Stimulated activated CD8-positive, alpha-beta memory T cell treated with anti-CD3 and anti-CD28 coated beads, Interleukin-7, amount 100 ng/mL, for 48 hours (primary cell): Measurements from ENCODE around the gene ZSWIM6.

Experiments
- DNase-seq, 2 donors: peaks; one replicate each; pipeline ENCODE4 v3.0.0-alpha.2; 2020; ENCODE audit warnings: low read depth in 1 of 2; ENCODE audit errors: extremely low read depth in 1 of 2

ZSWIM6 gene

DNA sequence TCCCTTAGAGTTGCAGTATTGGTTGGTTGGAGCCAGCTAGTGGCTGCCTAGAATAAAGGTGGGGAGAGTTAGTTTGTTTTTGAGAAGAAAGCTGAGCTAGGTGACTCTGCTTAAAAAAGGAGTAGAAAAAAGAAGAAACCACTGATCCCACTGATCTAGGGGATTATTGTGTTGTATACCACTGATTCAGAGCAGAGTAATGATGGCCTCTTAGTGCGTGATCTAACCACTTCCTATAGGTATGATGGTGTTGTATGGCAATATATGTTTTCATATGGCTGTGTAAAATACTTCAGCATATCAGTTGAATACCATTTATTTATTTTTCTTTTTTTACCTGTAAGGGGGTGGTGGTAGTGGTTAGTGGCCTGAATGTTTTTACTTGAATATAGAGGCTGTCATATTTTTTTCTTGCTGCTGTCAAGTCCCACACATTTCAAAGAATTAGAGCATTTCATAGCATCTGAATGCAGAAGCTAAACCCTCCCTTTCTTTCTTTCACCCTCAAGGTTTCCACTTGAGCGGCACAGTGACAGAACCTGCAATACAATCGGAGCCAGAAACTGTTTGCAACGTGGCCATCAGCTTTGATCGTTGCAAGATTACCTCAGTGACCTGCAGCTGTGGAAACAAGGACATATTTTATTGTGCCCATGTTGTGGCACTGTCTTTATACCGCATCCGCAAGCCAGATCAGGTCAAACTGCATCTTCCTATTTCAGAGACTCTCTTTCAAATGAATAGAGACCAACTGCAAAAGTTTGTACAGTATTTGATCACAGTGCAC is 140.3 kb downstream of the ZSWIM6 start:
- no peak for DNase-seq

DNA sequence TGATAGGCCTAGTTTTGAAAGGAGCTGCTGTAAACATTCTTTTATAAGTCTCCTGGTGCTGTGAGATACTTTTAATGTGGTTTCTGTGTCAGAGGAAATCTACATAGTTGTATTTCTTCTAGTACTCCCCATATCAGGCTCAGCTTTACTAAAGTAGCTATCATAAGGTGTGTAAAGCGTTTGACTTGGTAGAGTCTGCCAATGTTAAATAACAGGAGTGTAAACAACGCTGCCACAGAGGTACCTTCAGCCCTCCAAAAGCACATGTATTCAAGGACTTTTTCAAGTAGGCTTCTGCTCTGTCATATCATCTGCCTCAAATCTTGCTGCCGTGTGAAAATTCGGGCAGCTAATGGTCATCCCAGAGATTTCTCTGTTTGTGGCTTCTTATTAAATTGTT is 142.7 kb downstream of the ZSWIM6 start:
- no peak for DNase-seq

DNA sequence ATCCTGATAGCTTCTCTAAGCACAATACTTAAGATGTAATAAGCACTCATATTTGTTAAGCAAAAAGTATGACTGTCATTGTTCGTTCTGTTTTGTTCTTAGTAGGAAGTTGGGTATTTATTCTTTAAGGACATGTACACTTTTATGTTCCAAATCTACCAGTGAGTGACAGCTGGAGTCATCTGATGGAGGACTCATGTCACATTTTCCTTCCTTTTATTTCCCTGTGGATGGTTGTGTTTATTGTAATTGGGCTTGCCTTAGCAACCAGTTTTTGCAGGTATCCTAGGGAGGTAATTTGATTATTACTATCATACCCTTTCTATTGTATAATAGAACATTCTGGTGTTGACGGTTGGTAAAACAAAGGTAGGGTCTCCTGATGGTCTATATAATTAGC is 145.7 kb downstream of the ZSWIM6 start:
- DNase-seq, result no peak

DNA sequence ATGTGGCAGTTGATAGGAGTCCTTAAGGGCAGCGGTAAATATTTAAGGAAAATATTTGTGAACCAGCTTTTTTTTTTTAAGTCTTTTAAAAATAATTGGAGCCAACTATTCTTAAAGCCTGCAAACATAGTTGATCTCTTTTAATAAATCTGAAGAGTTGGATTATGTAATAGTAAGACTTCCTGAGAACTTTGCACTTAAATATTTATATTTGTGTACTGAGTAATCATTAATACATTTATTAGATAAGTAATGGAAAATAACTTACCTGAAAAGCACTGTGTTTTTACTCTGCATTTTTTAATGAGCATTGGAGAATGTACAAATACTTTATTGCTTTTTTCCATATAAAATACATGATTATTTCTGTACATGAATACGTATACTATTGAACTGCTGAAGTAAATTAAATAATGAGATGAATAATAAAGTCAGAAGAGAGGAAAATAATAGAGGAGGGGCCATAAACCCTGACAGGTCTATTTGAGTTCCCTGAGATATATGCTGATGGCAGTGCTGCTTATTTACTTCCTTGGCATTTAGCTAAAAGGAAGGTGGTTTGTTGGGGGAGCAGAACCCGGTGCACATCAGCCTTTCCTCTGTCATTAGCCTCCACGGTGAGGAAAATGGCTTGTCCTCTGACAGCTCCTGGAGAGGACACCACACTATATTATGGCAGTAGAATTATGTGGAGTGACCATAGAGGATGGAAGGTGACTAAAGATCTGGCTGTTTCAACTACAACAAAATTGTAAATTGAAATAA is 148.0 kb downstream of the ZSWIM6 start:
- no peak for DNase-seq

DNA sequence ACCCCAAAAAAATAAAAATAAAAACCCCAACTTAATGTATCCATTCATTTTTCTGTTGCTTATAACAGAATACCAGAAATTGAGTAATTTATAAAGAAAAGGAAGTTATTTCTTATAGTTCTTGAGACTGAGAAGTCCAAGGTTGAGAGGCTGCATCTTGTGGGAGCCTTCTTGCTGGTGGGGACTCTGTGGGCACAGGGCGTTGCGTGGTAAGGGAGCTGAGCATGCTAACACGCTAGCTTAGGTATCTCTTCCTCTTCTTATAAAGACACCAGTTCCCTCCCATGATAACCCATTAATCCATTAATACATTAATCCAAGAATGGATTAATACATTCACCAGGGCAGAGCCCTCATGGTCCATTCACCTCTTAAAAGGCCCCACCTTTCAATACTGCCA is 150.9 kb downstream of the ZSWIM6 start:
- no peak for DNase-seq

DNA sequence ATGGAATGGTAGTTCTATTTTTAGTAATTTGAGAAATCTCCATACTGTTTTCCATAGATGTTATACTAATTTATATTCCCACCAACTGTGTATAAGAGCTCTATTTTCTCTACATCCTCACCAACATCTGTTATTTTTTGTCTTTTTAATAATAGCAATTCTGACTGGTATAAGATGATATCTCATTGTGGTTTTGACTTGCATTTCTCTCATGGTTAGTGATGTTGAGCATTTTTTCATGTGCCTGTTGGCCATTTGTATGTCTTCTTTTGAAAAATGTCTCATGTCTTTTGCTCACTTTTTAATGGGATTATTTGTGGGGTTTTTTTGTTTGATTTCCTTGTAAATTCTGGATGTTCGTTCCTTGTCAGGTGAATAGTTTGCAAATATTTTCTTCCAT is 154.4 kb downstream of the ZSWIM6 start:
- DNase-seq, result no peak

DNA sequence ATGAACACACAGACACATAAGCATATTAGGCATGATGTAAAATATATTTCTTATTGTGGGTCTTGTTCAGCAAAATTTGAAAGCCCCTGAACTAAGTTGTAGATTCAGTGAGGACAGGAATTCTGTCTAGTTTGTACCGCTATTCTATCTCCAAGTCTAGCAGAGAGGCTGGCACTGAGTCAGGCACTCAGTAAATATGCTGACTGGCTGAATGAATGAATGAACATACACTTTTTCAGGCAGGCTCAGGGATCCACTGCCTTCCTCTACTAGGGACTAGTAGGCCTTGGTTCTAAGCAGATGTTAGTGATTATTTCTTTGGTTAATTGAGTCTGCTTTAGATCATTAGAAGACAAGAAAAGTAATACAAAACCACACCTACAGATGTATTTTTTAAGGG is 157.5 kb downstream of the ZSWIM6 start:
- DNase-seq, result no peak

DNA sequence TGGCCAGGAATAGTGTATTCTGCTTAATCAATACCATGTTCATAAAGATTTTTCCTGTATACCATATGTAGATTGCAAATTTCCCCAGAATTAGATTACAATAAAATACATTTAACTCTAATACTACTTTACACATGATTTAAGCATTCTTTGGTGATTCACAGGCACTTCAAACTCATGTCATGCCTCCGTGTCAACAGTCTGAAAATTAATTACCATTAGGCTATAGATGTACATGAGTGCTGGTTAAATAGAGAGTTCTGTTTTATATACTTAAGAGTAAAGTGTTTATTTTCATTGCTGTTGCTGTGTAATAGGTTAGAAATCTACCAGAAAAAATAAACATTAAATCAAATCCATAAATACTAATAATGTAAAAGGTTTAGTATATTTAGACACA is 159.8 kb downstream of the ZSWIM6 start:
- DNase-seq, result no peak

DNA sequence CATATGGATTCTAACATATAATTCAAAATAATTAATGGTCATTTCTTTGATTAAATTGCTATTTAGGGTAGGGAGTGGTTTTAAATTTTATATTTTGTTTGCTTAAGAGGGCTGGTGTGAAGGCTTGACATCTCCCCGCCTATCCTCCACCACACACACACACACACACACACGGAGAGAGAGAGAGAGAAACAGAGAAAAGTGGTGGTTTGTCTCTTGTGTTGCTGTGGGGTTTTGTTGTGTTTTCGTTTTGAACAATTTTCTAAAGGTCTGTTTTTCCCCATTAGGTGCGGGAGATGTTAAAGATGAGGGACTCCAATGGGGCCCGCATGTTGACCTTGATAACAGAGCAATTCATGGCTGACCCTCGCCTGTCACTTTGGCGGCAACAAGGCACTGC is 161.9 kb downstream of the ZSWIM6 start:
- no peak for DNase-seq

DNA sequence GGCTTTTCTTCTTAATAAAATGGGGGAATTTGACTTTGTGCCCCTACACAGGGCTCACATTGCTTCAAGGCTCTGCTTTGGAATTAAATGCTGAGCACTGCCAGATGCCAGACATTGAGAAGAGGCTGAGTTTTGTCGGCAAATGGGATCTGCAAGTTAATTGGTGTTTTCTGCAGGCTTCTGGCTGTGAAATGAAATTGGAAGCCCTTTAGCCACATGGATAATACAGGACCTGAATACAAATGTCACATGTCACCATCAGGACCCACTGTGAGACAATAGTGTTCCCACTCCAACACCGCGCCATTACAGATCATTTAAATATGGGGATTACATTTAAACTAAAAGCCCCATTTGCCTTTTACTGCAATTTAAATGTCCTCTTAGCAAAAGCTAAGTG is 164.4 kb downstream of the ZSWIM6 start:
- DNase-seq, result no peak

DNA sequence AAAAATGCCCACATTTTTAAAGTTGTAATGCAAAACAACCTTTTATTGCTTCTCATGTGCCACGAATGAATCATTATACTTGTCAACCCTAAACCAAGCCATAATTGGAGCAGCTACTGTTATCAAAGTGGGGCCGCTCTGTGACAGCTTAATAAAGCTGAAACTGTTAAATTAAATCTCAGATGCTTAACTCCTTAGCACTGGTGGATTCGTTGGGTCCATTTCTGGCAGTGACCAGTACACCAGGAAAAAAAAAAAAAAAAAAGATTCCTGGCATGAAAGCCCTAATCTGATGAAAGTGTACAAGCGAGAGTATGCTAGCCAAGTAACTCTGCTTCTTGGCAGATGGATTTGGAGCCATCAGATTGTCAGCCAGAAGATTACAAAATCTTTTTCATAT is 164.8 kb downstream of the ZSWIM6 start:
- no peak for DNase-seq

DNA sequence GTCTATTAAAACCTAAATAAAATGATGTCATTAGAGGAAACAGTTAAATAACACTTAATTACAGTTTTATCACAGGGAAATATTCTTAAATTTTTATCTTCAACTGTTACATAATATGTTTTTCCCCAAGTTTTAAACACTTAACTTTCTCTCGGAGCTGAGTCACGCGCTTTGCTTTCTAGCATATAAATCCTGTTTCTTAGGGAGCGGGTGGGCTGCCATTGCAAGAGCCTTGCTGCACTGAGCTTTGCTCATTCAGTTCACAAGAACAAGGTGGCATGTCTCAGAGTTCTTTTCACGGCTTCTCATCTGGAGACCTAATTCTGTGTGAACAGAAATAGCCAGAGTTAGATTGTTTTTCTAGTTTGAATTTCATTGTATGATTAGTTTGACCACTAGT is 166.1 kb downstream of the ZSWIM6 start:
- DNase-seq, result no peak

DNA sequence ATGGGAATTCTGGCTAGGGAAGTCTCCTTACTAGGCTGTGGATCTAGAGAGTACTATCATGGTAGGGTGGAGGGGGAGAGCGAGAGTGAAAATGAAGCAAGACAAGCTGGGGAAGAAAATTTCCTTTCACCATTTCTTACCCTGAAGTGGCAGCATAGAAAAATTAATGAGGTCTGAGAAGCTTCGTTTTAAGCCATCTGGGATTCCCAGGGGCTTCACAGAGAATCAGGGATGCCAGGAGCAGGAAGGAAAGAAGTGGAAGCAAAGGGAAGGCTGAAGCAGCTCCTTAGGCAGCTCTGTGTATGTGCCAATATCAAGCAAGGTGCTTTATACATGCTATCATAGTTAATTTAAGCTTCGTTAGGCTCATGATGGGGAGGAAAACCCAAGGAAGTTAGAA is 169.9 kb downstream of the ZSWIM6 start:
- no peak for DNase-seq

DNA sequence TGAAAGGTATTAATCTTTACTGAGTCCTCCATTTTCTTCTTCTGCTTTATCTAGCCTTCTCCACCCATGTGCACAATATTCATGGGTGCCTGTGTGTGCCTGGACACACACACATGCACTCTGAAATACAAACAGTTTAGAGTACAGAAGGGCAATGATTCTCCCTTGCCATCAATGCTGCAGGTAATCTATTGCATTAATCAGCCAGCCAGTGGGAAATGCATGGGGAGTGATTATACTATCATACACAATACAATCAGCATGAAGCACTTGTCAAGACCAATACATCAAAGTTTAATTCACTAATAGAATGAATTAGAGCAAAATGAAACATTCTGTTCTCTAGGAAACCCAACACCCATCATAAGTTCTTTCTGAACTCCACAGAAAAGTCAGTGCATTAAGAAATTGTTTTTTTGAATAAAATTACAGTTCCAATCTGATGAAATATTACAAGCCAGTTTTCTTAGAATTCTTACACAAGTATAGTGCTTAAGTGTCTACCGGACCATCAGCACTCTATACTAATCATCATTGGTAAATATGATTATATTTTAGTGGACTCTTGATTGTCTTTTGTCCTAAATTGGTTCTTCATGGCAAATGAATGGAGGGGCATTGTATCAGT is 172.2 kb downstream of the ZSWIM6 start:
- no peak for DNase-seq

DNA sequence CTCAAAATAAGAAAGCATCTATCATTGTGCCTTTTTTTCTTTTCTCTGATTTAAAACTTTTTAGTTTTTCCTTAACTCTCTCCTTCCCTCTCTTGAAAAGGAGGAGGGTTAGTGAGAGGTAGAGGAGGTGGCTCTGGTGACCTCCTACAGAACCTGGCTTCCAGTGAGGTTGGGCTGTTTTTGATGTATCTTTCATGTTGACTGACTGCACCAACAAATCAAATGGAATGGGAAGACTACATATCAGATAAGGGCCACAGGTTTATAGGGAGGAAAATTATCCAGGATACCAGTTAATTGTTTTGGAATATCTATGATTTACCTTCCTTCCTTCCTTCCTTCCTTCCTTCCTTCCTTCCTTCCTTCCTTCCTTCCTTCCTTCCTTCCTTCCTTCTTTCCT is 173.2 kb downstream of the ZSWIM6 start:
- DNase-seq, result no peak

DNA sequence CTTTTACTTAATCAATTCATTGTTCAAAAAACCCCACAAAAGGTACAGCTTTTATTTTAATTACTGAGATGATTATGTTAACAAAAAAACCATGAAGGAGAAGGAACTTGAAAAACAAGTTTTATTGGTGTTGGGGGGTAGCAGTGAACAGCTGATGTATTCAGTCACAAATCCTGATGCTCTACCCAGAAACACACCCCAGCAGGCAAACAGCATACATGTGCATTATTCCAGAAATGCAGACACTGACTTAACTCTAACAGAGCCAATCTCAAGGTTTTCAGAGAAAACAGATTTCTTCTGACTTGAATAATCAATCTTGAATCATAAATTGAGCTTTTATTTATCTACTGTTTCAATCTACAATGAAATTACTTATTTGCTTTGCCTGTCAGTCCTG is 175.2 kb downstream of the ZSWIM6 start:
- no peak for DNase-seq

DNA sequence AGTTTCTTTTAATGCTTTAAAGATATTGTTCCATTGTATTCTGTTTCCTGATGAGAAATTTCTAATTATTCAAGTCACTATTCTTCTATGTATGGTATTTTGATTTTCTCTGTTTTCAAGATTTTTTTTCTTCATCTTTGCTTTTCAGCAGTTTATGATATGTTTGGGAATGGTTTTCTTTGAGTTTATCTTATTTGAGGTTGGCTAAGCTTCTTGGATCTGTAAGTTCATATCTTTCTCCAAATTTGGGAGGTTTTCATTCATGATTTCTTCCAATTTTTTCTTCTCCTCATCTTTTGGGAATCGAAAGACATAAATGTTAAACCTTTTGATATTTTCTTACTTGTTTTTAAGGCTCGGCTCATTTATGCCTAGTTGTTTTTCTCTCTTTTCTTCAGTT is 184.9 kb downstream of the ZSWIM6 start:
- no peak for DNase-seq

DNA sequence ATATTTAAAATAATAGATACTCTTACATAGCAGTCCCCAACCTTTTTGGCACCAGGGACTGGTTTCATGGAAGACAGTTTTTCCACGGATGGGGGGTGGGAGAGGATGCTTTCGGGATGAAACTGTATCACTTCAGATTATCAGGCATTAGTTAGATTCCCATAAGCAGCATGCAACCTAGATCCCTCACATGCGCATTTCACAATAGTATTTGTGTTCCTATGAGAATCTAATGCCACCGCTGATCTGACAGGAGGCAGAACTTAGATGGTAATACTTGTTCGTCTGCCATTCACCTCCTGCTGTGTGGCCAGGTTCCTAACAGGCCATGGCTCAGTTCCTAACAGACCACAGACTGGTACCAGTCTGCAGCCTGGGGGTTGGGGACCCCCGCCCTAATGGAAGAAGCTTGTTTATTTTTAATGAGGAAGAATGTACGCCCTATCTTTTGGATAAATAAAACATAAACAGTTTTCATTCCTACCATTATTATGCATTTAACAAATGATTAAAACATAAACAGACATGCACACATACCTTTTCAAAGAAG is 187.7 kb downstream of the ZSWIM6 start:
- DNase-seq, result no peak

DNA sequence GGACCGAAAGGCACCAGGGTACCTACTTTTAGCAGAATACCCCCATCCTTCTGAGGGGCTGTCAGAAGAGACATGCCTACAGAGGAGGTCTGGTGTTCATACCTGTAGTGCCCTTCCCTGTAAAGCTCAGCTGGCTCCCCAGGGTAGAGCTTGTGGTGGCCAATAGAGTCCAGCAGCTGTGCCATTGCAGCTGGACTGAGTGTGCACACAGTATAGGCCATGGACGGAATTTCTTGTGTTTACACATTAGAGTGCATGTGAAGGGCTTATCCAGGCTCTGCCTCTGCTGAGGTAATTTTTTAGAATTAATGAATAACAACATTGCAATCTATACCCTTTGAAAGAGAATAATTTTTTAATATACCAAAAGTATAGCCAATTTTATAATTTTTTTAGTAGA is 191.0 kb downstream of the ZSWIM6 start:
- DNase-seq, result no peak

DNA sequence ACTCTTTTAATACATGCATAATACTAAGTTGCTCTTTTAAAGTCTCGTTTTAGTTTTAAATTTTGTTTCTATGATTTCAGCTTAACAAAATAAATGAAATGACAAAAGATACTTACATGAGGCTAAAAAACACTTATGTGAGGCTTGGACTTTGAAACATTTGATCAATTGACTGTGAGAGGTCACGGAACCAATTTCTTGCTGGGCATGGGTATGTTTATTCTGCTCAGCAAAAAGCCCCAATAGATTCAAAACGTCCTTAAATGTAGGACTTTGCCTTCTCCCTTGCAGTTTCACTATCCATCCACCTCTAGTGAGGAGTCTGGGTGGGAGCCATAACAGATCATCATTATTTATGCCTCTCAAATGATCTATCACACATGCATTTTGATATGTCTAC is 191.9 kb downstream of the ZSWIM6 start:
- DNase-seq, result no peak

DNA sequence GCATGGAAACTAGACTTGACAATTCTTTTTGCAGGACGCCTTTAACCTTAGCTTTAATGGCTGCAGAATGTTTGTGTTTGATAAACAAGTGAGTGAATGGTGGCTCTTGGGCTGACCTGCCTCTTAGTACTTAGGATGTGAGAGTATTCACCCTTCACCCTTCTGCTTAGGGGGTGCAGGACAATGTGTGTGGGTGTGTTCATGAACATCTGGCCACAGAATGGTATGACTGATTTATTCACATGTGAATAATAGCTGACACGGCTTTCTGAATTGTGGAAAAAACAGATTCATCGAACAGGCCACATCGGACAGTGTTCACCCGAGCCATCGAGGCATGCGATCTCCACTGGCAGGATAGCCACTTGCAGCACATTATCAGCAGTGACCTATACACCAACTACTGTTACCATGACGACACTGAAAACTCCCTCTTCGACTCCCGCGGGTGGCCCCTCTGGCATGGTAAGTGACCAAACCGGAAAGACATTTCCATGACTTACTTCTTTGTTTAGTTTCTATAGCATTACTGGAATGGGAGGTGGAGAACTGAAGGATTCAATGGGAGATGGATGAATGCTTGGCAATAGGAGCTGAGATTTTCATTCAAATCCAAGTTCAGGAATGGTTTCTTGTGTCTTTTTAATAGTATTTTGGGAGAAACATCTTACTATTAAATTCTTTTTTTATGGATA is 193.6 kb downstream of the ZSWIM6 start:
- DNase-seq, result no peak
